NB4 (cell line): ENCODE data around the gene TNFAIP8L3.

Experiments
- CTCF ChIP-seq: IDR thresholded peaks from one replicate; pipeline ENCODE4 v1.5.1; 2012; ENCODE audit warnings: low read depth, low read length
- MAX ChIP-seq: IDR thresholded peaks from 2 replicates; pipeline ENCODE4 v1.6.1; 2011; ENCODE audit warnings: low read depth, low read length
- MYC ChIP-seq: IDR thresholded peaks from 2 replicates; pipeline ENCODE4 v1.6.1; 2011; ENCODE audit warnings: low read depth, low read length
- POLR2A ChIP-seq: IDR thresholded peaks from 2 replicates; pipeline ENCODE4 v1.6.1; 2011; ENCODE audit warnings: mild to moderate bottlenecking; ENCODE audit not compliant: insufficient read length; ENCODE audit errors: extremely low read depth

- TF ChIP-seq MAX (no peak), CTCF (no peak), MYC (no peak), POLR2A (no peak)
These were observed 34.0 kb upstream of the TNFAIP8L3 start for GRCh38 chr15:51128701-51129100.
